IMR-90 (cell line): ENCODE results near the gene RAD52. TPM values are rescaled to one million over a fixed set of nuclear protein-coding genes. Genes with fewer than 3 reads are reported as not detected.

ENCODE experiments used
- ATAC-seq: fragments of 200-7000 bp; cut with Tn5 transposase; 2 replicates; pipeline ENCODE4 v1.9.1; 2020; ENCODE audit warnings: low read depth, mild to moderate bottlenecking, moderate library complexity
- BruUV-seq: library from RNA; stranded (reverse); fragments of 400-500 nt; replicated peaks from 2 replicates; lab custom pipeline; 2021; lab: Mats Ljungman, UMichigan
- CTCF ChIA-PET: fragments of 300-600 bp; formaldehyde crosslinking; extraction: SDS; loops from one replicate; lab custom pipeline; 2021; ENCODE audit warnings: antibody characterized with exemption; lab: Yijun Ruan, JAX
- POLR2A ChIA-PET: fragments of 300-600 bp; sonication (Branson Sonifier 250); formaldehyde crosslinking; loops from one replicate; lab custom pipeline; 2022; ENCODE audit warnings: antibody characterized with exemption; ENCODE audit not compliant: unreplicated experiment; lab: Charles Lee
- DNase-seq: peaks from one replicate; pipeline ENCODE4 v3.0.0; 2013
- H2AFZ ChIP-seq: replicated peaks from 2 replicates; pipeline ENCODE3; 2013; ENCODE audit warnings: low read length, mild to moderate bottlenecking; ENCODE audit not compliant: poor library complexity
- H2AK5ac ChIP-seq: 2 replicates; pipeline ENCODE4 v1.6.1; 2013; ENCODE audit warnings: low read depth, low read length, inconsistent platforms
- H2AK9ac ChIP-seq: replicated peaks from 2 replicates; pipeline ENCODE3; 2013; ENCODE audit warnings: mild to moderate bottlenecking, low read depth, low read length, moderate library complexity; ENCODE audit not compliant: poor library complexity
- H2BK120ac ChIP-seq: 2 replicates; pipeline ENCODE4 v1.6.1; 2013; ENCODE audit warnings: low read depth, low read length, inconsistent platforms
- H2BK15ac ChIP-seq: 3 replicates; pipeline ENCODE4 v1.6.1; 2013; ENCODE audit warnings: low read depth, low read length, inconsistent platforms
- H2BK20ac ChIP-seq: 2 replicates; pipeline ENCODE4 v1.6.1; 2013; ENCODE audit warnings: low read depth, mild to moderate bottlenecking, inconsistent platforms, low read length, moderate library complexity
- H2BK5ac ChIP-seq: 2 replicates; pipeline ENCODE4 v1.6.1; 2013; ENCODE audit warnings: mild to moderate bottlenecking, low read depth, low read length, inconsistent platforms; ENCODE audit not compliant: poor library complexity, severe bottlenecking
- H3K14ac ChIP-seq: replicated peaks from 2 replicates; pipeline ENCODE4 v1.6.1; 2013; ENCODE audit warnings: low read depth, low read length, inconsistent platforms
- H3K18ac ChIP-seq: 2 replicates; pipeline ENCODE4 v1.6.1; 2013; ENCODE audit warnings: low read depth, low read length, control low read depth
- H3K23ac ChIP-seq: 2 replicates; pipeline ENCODE4 v1.6.1; 2013; ENCODE audit warnings: low read depth, low read length, inconsistent platforms
- H3K27ac ChIP-seq: 2 replicates; pipeline ENCODE4 v1.5.1; 2013; ENCODE audit warnings: mild to moderate bottlenecking, control low read depth, low read length; ENCODE audit not compliant: insufficient read depth
- H3K27me3 ChIP-seq: 2 replicates; pipeline ENCODE4 v1.6.1; 2013; ENCODE audit warnings: low read length; ENCODE audit not compliant: control insufficient read depth, insufficient read depth
- H3K36me3 ChIP-seq: 2 replicates; pipeline ENCODE4 v1.6.1; 2013; ENCODE audit warnings: low read length, mixed read lengths; ENCODE audit not compliant: control insufficient read depth, insufficient read depth
- H3K4ac ChIP-seq: 2 replicates; pipeline ENCODE4 v1.6.1; 2013; ENCODE audit warnings: low read depth, low read length, inconsistent platforms
- H3K4me1 ChIP-seq: 2 replicates; pipeline ENCODE4 v1.6.1; 2013; ENCODE audit warnings: low read length, mixed read lengths; ENCODE audit not compliant: control insufficient read depth, insufficient read depth
- H3K4me2 ChIP-seq: 2 replicates; pipeline ENCODE4 v1.6.1; 2013; ENCODE audit warnings: low read depth, mild to moderate bottlenecking, control low read depth, low read length, moderate library complexity
- H3K4me3 ChIP-seq: 2 replicates; pipeline ENCODE4 v1.5.1; 2013; ENCODE audit warnings: low read depth, mild to moderate bottlenecking, control low read depth, low read length, moderate library complexity; ENCODE audit not compliant: insufficient read depth
- H3K56ac ChIP-seq: 2 replicates; pipeline ENCODE4 v1.6.1; 2013; ENCODE audit warnings: low read length, inconsistent platforms; ENCODE audit not compliant: insufficient read depth; ENCODE audit errors: extremely low read depth
- H3K79me1 ChIP-seq, 2 experiments: 2 replicates each; pipeline ENCODE4 v1.6.1; 2013; ENCODE audit warnings: low read length in 2 of 2, inconsistent platforms in 1 of 2, low read depth in 1 of 2
- H3K9ac ChIP-seq: 2 replicates; pipeline ENCODE4 v1.6.1; 2013; ENCODE audit warnings: low read depth, low read length, control low read depth
- H3K9me1 ChIP-seq: 2 replicates; pipeline ENCODE4 v1.6.1; 2013; ENCODE audit warnings: low read length, inconsistent platforms; ENCODE audit not compliant: insufficient read depth
- H3K9me3 ChIP-seq: 2 replicates; pipeline ENCODE4 v1.6.1; 2013; ENCODE audit warnings: low read length; ENCODE audit not compliant: control insufficient read depth, insufficient read depth
- H4K20me1 ChIP-seq: 2 replicates; pipeline ENCODE4 v1.6.1; 2013; ENCODE audit warnings: low read length, inconsistent platforms; ENCODE audit not compliant: insufficient read depth
- H4K5ac ChIP-seq: 2 replicates; pipeline ENCODE4 v1.6.1; 2013; ENCODE audit warnings: mild to moderate bottlenecking, low read depth, low read length, control low read depth
- H4K8ac ChIP-seq, 2 experiments: 2 replicates each; pipeline ENCODE4 v1.6.1; 2013; ENCODE audit warnings: low read depth in 2 of 2, low read length in 2 of 2, control low read depth in 1 of 2, inconsistent platforms in 1 of 2
- H4K91ac ChIP-seq: 2 replicates; pipeline ENCODE4 v1.6.1; 2013; ENCODE audit warnings: low read depth, low read length, inconsistent platforms; ENCODE audit not compliant: insufficient read depth
- BHLHE40 ChIP-seq: fragments of 150-350 bp; IDR thresholded peaks from 2 replicates; pipeline ENCODE4 v1.6.1; 2016; ENCODE audit warnings: mild to moderate bottlenecking, low read depth, low read length
- ELK1 ChIP-seq: fragments of 150-350 bp; IDR thresholded peaks from 2 replicates; pipeline ENCODE4 v1.6.1; 2016; ENCODE audit warnings: low read depth, mild to moderate bottlenecking, low read length, moderate library complexity, borderline replicate concordance
- FOS ChIP-seq: fragments of 150-350 bp; IDR thresholded peaks from 2 replicates; pipeline ENCODE4 v1.6.1; 2016; ENCODE audit warnings: low read depth, low read length
- MXI1 ChIP-seq: IDR thresholded peaks from 2 replicates; pipeline ENCODE4 v1.6.1; 2012; ENCODE audit warnings: low read depth, mild to moderate bottlenecking, low read length, moderate library complexity, borderline replicate concordance
- RAD21 ChIP-seq: IDR thresholded peaks from 2 replicates; pipeline ENCODE4 v1.6.1; 2012; ENCODE audit warnings: low read length, improper control_type of control experiment
- RFX5 ChIP-seq: IDR thresholded peaks from 2 replicates; pipeline ENCODE4 v1.8.0; 2012; ENCODE audit warnings: low read depth, mild to moderate bottlenecking, low read length, moderate library complexity
- SMC3 ChIP-seq: fragments of 150-350 bp; IDR thresholded peaks from 2 replicates; pipeline ENCODE4 v1.6.1; 2016; ENCODE audit warnings: low read depth, mild to moderate bottlenecking, antibody characterized with exemption, low read length, moderate library complexity
- WGBS, 2 experiments: methylation state at CpG; one replicate each; pipeline versions ENCODE4 v1.1.5 to v1.1.7; 2013; ENCODE audit warnings: missing lambda C conversion rate in 2 of 2; ENCODE audit not compliant: insufficient read length in 1 of 2; ENCODE audit errors: extremely low coverage in 2 of 2; 5-methylcytosine and 5-hydroxymethylcytosine counted together
- dilution Hi-C: fragments of 300-500 bp; cut with HindIII; formaldehyde crosslinking; loops from one replicate; pipeline ENCODE4 v1.14.3; 2018; ENCODE audit warnings: low sequenced_read_pairs; ENCODE audit not compliant: unreplicated experiment
- in situ Hi-C: fragments of 300-500 bp; cut with MboI; formaldehyde crosslinking; loops from 3 replicates; pipeline ENCODE4 v1.14.3; 2019; ENCODE audit warnings: low sequenced_read_pairs, inconsistent platforms, mixed read lengths
- intact Hi-C: fragments of 100-400 bp; cut with micrococcal nuclease; formaldehyde crosslinking; loops from 2 replicates; pipeline ENCODE4 v1.10.0; 2022
- polyA plus RNA-seq, 3 experiments: library from polyadenylated mRNA; depleted of rRNA; stranded (reverse); fragments of >200 nt; gene quantifications; 2 replicates each; pipeline ENCODE4 v1.2.3, GENCODE V29; 2012; ENCODE audit warnings: low replicate concordance in 1 of 3
- total RNA-seq: library from RNA; depleted of rRNA; stranded (reverse); fragments of >200 nt; gene quantifications from 2 replicates; pipeline ENCODE4 v1.2.3, GENCODE V29; 2012
- TF ChIP-seq, protein P1 (sequence below): conservative IDR thresholded peaks from 2 replicates; pipeline ENCODE4 v1.5.1; 2012; ENCODE audit warnings: mild to moderate bottlenecking, low read depth, low read length, improper control_type of control experiment

Gene RAD52
- total and polyA plus RNA-seq, 2 of the 4 experiments (the other 2 are of a cell fraction) = 10.7 to 11.3 TPM

DNA sequence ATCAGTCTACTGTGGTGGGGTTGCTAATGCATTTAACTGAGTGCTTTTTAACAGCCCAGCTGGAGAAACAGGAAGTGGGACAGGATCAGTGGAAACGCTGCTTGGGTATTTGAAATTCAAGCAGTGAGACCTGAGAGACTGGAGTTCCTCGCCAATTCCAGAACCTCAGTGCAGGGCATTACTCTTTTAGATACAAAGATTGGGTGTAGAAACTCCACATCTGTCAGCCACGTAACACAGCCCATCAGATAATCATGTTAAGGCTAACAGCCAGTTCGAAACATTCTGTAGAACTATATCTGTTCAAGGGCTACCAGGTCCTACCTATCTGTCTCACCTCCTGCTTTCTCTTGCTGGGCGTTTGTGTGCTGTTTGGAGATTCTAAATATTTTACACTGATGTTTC is 45.5 kb downstream of the RAD52 start:
- no peaks in the 10 kb centered on the region for H4K20me1 ChIP-seq
- H3K9ac ChIP-seq = no peak overlapping the region
- ATAC-seq (no peak), DNase-seq (no peak)
- no peak overlapping the region for H3K4me2 ChIP-seq
- dilution Hi-C loops (no loop called here), intact Hi-C loops (no loop called here), in situ Hi-C loops (loop anchor here (25.0 kb wide), 1 partner anchor 683 kb away; the partner anchor contains the start of gene FBXL14)
- no peak overlapping the region for H2AK5ac ChIP-seq
- POLR2A ChIA-PET = no interaction called here
- no peak overlapping the region for H3K56ac ChIP-seq
- no peak overlapping the region for H2BK5ac ChIP-seq
- H3K4me3 ChIP-seq = no peak overlapping the region
- no peaks in the 10 kb centered on the region for H3K4me1 ChIP-seq
- no peak overlapping the region for H2BK120ac ChIP-seq
- H2BK15ac ChIP-seq = no peak overlapping the region
- H2AFZ ChIP-seq = no peak overlapping the region
- H3K18ac ChIP-seq = no peak overlapping the region
- no peak overlapping the region for H3K23ac ChIP-seq
- no TSS peak for BruUV-seq
- H3K9me1 ChIP-seq = peaks cover 8% of the 10 kb centered on the region
- no peak overlapping the region for H4K91ac ChIP-seq
- no peak overlapping the region for H2BK20ac ChIP-seq
- CTCF ChIA-PET = no interaction called here
- H3K36me3 ChIP-seq = peaks cover 61% of the 10 kb centered on the region
- no peak overlapping the region for H4K5ac ChIP-seq
- H2AK9ac ChIP-seq = no peak overlapping the region
- no peaks in the 10 kb centered on the region for H3K27me3 ChIP-seq
- peaks cover 13 to 39% of the 10 kb centered on the region in 2 experiments for H3K79me1 ChIP-seq
- H3K9me3 ChIP-seq = no peaks in the 10 kb centered on the region
- 20% methylated on average over 1 of the region's 5 CpGs; no CpG with 5 or more reads in 1 of the 2 experiments for WGBS, 2 experiments
- no peak overlapping the region for H4K8ac ChIP-seq
- H3K4ac ChIP-seq = no peak overlapping the region
- no peak overlapping the region for H3K14ac ChIP-seq
- no peak for TF ChIP-seq BHLHE40
- no peak for TF ChIP-seq ELK1
- TF ChIP-seq MXI1 = no peak
- no peak for TF ChIP-seq SMC3
- no peak for TF ChIP-seq RFX5
- TF ChIP-seq RAD21 = no peak
- no peak for TF ChIP-seq FOS
- TF ChIP-seq, protein P1, sequence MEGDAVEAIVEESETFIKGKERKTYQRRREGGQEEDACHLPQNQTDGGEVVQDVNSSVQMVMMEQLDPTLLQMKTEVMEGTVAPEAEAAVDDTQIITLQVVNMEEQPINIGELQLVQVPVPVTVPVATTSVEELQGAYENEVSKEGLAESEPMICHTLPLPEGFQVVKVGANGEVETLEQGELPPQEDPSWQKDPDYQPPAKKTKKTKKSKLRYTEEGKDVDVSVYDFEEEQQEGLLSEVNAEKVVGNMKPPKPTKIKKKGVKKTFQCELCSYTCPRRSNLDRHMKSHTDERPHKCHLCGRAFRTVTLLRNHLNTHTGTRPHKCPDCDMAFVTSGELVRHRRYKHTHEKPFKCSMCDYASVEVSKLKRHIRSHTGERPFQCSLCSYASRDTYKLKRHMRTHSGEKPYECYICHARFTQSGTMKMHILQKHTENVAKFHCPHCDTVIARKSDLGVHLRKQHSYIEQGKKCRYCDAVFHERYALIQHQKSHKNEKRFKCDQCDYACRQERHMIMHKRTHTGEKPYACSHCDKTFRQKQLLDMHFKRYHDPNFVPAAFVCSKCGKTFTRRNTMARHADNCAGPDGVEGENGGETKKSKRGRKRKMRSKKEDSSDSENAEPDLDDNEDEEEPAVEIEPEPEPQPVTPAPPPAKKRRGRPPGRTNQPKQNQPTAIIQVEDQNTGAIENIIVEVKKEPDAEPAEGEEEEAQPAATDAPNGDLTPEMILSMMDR = no peak
- H3K27ac ChIP-seq = no peak overlapping the region
